Neutrophil (primary cell): ENCODE results near the gene C12orf57.

Experiments
- H3K27ac ChIP-seq: fragments of 200-600 bp; sonication (generic); 2 replicates; pipeline ENCODE4 v1.5.1; 2016; ENCODE audit warnings: mild to moderate bottlenecking, moderate library complexity
- H3K27me3 ChIP-seq: fragments of 200-600 bp; sonication (generic); 2 replicates; pipeline ENCODE4 v1.6.0; 2016; ENCODE audit warnings: mild to moderate bottlenecking
- H3K36me3 ChIP-seq: fragments of 200-600 bp; sonication (generic); 2 replicates; pipeline ENCODE4 v1.5.1; 2017
- H3K4me1 ChIP-seq, 2 experiments: fragments of 200-600 bp in 1 of 2; sonication (generic) in 1 of 2; 1 replicate in 1 of 2; 2 replicates in 1 of 2; pipeline versions ENCODE4 v1.5.1 to v1.6.1; 2013 to 2016; ENCODE audit warnings: low read depth in 1 of 2, low read length in 1 of 2, mild to moderate bottlenecking in 1 of 2, moderate library complexity in 1 of 2; ENCODE audit not compliant: control insufficient read depth in 1 of 2, insufficient read depth in 1 of 2
- H3K4me3 ChIP-seq, 2 experiments: fragments of 200-600 bp in 1 of 2; sonication (generic) in 1 of 2; 1 replicate in 1 of 2; 2 replicates in 1 of 2; pipeline ENCODE4 v1.5.1; 2013 to 2016; ENCODE audit warnings: low read depth in 1 of 2, low read length in 1 of 2, mild to moderate bottlenecking in 1 of 2, moderate library complexity in 1 of 2
- H3K9me3 ChIP-seq: fragments of 200-600 bp; sonication (generic); 2 replicates; pipeline ENCODE4 v1.5.1; 2016
- TF ChIP-seq, protein P1 (sequence below): fragments of 200-600 bp; sonication (generic); IDR thresholded peaks from 2 replicates; pipeline ENCODE4 v1.5.1; 2016; ENCODE audit warnings: antibody characterized with exemption

The C12orf57 gene

DNA sequence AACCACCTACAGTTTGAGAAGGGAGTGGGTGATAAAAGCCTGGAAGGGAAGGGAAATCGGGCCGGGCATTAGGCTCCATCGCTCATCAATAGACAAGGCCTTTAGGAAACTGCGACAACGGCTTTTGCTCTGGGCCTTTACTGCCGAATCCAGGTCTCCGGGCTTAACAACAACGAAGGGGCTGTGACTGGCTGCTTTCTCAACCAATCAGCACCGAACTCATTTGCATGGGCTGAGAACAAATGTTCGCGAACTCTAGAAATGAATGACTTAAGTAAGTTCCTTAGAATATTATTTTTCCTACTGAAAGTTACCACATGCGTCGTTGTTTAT, 467 bp upstream of the C12orf57 start:
- Histone ChIP-seq H3K27ac (peak overlapping the region; percentile 93), H3K36me3 (no peaks in the 10 kb centered on the region), H3K4me1 (peaks cover 55 to 56% of the 10 kb centered on the region in 2 experiments), H3K4me3 (peak overlapping the region; percentile 56 to 68), H3K9me3 (no peaks in the 10 kb centered on the region), H3K27me3 (no peaks in the 10 kb centered on the region)
- TF ChIP-seq, protein P1, sequence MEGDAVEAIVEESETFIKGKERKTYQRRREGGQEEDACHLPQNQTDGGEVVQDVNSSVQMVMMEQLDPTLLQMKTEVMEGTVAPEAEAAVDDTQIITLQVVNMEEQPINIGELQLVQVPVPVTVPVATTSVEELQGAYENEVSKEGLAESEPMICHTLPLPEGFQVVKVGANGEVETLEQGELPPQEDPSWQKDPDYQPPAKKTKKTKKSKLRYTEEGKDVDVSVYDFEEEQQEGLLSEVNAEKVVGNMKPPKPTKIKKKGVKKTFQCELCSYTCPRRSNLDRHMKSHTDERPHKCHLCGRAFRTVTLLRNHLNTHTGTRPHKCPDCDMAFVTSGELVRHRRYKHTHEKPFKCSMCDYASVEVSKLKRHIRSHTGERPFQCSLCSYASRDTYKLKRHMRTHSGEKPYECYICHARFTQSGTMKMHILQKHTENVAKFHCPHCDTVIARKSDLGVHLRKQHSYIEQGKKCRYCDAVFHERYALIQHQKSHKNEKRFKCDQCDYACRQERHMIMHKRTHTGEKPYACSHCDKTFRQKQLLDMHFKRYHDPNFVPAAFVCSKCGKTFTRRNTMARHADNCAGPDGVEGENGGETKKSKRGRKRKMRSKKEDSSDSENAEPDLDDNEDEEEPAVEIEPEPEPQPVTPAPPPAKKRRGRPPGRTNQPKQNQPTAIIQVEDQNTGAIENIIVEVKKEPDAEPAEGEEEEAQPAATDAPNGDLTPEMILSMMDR = no peak

DNA sequence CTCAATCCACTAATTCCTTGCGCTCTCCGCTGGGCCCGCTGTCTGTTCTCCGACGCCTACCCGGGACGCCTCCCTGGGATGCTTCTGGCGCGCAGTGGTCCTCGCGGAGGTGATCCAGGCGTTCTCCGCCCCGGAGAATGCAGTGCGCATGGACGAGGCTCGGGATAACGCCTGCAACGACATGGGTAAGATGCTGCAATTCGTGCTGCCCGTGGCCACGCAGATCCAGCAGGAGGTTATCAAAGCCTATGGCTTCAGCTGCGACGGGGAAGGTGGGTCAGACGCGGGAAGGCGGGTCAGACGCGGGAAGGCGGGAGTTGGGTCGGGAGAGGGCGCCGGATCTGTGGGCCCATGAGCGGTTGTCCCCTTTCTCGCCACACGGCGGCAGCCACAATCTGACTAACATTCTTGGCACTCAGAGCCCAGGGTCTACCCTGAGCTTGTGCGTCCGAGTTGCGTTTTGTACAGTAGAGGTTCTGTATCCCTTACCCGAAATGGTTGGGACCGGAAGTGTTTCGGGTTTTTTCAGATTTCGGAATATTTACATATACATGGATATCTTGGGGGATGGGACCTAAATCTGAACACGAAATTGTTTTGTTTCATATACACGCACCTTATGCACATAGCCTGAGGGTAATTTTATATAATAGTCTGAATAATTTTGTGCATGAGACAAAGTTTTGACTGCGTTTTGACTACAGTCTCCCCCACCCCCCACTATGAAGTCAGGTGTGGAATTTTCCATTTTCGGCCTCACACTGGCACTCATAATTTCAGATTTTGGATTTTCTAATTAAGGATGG, 762 bp downstream of the C12orf57 start:
- H3K9me3 ChIP-seq = no peaks in the 10 kb centered on the region
- TF ChIP-seq, protein P1 = peak; percentile 97
- peak overlapping the region; percentile 56 to 68 for H3K4me3 ChIP-seq
- peak overlapping the region; percentile 93 for H3K27ac ChIP-seq
- peaks cover 63 to 67% of the 10 kb centered on the region in 2 experiments for H3K4me1 ChIP-seq
- no peaks in the 10 kb centered on the region for H3K36me3 ChIP-seq
- no peaks in the 10 kb centered on the region for H3K27me3 ChIP-seq

DNA sequence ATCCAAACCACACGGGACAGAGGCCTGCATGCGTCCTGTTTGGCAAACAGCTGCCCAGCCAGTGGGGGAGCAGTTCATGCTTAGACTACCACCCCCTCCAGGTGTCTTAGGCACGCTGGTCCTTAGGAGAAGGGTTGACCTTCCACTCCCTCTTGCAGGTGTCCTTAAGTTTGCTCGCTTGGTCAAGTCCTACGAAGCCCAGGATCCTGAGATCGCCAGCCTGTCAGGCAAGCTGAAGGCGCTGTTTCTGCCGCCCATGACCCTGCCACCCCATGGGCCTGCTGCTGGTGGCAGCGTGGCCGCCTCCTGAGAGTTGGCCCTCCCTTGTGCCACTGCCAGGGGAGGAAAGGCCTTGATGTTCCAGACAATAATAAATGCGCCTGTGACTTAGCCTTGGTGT, 1.8 kb downstream of the C12orf57 start:
- Histone ChIP-seq H3K36me3 (no peaks in the 10 kb centered on the region), H3K27me3 (no peaks in the 10 kb centered on the region), H3K4me1 (peaks cover 72 to 75% of the 10 kb centered on the region in 2 experiments), H3K9me3 (no peaks in the 10 kb centered on the region), H3K27ac (peak overlapping the region; percentile 93), H3K4me3 (peak overlapping the region; percentile 68 to 69)
- TF ChIP-seq, protein P1 = no peak

DNA sequence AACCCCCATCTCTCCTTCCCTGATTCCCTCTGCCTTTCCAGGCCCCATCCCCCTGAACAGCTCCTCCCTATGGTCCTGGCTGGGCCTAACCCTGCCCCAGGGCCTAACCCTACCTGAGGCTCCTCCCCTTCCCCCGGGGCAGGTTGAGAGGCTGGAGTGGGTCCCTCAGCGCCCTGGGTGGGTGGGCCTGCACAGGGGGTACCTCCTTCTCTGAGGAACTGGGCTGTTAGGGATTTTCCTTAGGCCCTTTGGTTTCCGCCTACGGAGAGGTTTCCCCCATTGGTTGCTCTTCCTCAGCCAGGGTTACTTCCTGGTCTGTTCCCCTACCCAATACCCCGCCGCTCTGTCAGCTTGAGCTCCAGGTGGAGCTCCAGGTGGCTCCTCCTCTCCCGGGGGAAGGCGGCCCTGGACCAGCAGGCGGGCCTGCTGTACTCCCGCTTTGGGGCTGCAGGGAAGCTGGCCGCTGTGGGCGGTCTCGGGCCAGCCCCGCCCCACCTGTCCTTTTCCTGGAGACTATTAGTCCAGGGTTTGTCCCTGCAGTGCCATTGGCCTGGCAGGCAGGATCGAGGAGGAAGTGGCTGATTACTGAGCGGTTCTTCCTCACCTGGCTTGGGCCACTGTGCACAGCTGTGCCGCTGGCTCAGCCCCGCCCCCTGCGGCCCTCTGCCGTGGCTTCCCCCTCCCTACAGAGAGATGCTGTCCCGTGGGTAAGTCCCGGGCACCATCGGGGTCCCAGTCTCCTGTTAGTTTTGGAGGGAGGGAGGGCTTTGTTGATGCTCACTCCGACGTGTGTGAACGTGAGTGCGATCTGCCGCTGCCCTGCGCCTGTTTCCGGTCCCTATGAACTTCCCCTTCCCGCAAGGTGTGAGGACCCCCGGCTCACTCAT, 2.5 kb downstream of the C12orf57 start:
- Histone ChIP-seq H3K36me3 (no peaks in the 10 kb centered on the region), H3K4me1 (peaks cover 78 to 81% of the 10 kb centered on the region in 2 experiments), H3K27me3 (no peaks in the 10 kb centered on the region), H3K9me3 (no peaks in the 10 kb centered on the region), H3K4me3 (peak overlapping the region; percentile 68 to 69), H3K27ac (peak overlapping the region; percentile 93)
- TF ChIP-seq, protein P1 = peak; percentile 62

DNA sequence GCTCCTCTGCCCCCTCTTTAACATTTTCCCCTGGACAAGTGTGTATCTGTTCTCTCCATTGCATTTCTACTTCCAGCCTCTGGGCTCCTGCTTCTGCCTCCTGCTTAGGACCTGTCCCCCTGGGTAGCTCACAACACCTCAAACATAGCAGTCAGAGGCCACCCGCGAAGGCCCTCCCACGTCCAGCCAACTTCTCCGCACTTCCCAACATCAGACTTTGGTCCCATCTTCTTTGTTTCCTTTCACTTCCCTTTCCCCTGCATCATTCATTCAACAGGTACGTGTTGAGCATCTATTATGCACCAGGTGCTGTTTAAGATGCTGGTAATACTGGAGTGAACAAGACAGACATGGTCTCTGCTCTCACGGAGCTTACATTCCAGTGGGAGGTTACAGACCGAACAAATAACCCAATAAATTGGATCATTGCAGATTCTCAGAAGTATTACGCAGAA, 3.1 kb downstream of the C12orf57 start:
- Histone ChIP-seq H3K9me3 (no peaks in the 10 kb centered on the region), H3K4me3 (peak overlapping the region; percentile 68 to 69), H3K36me3 (peaks cover 3% of the 10 kb centered on the region), H3K27ac (peak overlapping the region; percentile 93), H3K4me1 (peaks cover 78 to 81% of the 10 kb centered on the region in 2 experiments), H3K27me3 (no peaks in the 10 kb centered on the region)
- TF ChIP-seq, protein P1 = no peak
